IPS-NIHi11 (cell line): ENCODE data around the gene NT5C.
"Not testable (repeated sequence)": the region's sequence is repeated elsewhere in the genome, so short reads cannot be mapped to it uniquely, and the experiment has no call there.

Source experiments
- DNase-seq: peaks from one replicate; pipeline ENCODE4 v3.0.0; 2012; ENCODE audit warnings: mixed read lengths, low spot score

NT5C gene

DNA sequence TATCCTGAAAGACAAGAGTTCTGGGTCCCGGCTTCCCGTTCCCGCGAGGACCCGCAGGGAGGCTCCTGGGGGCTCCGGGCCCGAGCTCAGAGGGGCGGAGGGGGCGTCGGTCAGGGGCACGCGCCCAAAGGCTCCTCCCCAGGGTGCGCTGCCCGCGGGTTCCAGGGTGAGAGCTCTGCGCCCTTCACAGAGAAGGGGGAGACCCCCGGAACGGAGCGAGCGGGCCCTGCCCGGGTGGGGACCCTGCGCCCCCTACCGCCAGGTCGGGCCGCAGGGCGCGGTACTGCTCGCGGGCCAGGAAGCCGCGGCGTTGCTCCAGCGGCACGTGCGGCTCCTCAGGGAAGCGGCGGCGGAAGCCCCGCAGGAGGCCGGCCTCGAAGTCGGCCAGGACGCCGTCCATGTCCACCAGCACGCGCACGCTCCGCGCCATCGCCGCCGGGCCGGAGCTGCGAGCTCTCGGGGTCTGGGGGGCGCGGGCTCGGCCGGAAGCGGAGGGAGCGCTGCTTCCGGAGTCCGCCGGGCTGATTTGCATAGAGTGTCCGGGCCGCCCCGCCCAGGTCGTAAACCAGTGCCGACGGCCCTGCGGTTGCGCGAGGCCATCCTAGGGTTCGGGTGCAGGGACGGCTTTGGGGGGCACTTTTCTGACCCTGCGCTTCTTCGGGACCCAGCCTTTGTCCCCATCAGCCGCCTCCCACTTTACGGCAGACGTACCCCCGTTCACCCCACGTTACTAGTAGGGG, at the start of gene NT5C:
Gene NT5C (minus strand): TSS at position 465 of the 740 bp plus-strand sequence. CDS start 35 bp downstream, at position 430.
- peak; percentile 94 for DNase-seq

DNA sequence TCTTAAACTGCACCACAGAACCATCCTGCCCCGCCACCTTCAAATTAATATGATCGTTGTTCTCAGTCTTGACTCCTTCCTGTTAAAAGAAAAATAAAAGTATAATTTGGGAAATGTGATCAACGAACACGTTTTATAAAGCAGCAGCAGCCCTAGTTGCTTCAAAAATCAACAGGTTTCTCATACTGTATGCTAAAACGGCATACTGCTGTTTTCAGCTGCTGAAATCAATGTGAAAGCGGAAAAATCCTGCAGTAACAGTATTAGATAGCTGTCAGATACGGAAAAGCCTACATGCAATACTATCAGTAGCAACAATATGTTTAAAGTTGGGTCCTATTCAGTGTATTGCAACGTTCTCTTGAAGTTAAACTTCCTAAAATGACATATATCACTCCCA, 49.6 kb upstream of the NT5C start:
- no peak for DNase-seq

DNA sequence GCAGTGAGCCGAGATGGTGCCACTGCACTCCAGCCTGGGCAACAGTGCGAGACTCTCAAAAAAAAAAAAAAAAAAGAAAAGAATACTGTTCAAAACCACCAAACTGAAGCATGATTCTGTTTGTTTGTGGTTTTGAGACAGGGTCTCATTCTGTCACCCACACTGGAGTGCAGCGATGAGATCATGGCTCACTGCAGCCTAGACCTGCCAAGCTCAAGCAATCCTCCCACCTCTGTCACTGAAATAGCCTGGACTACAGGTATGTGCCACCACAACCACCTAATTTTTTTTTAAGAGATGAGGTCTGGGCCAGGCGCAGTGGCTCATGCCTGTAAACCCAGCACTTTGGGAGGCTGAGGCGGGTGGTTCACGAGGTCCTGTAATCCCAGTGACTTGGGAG, 46.9 kb upstream of the NT5C start:
- DNase-seq: no peak

DNA sequence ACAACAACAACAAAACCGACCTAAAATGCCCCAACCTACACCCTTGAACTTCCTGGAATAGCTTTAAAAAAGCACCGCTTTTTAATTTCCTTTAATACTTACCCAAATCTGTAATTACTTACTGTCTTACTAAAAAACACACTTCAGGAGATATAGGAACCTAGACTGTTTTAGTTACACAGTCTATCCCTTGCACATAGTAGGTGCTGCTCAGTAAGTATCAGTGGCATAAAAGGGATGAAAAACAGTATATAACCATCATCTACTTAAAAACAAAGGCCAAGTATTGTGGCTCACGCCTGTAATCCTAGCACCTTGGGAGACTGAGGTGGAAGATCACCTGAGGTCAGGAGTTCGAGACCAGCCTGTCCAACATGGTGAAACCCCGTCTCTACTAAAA, 45.1 kb upstream of the NT5C start:
- DNase-seq: no peak

DNA sequence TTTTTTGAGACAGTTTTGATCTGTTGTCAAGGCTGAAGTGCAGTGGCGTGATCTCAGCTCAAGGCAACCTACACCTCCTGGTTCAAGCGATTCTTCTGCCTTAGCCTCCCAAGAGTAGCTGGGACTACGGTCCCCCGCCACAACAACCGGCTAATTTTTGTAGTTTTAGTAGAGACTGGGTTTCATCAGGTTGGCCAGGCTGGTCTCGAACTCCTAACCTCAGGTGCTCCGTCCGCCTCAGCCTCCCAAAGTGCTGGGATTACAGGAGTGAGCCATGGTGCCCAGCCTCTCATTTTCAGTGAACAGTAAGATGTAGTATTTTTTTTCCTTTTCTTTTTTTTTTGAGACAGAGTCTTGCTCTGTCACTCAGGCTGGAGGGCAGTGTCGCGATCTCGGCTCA, 43.5 kb upstream of the NT5C start:
- no peak for DNase-seq

DNA sequence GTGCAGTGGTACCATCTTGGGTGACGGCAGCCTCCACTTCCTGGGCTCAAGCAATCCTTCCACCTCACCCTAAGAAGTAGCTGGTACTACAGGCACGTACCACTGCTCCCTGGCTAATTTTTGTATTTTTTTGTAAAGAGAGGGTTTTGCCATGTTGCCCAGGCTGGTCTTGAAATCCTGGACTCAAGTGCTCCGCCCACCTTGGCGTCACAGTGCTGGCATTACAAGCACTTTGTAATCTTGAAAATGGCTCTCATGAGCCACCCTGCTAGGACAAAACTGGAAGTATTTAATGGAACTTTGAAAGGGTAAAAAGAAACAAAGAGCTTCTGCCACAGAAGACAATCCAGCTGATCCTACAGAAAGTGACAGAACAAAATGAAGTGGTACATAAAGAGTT, 42.0 kb upstream of the NT5C start:
- DNase-seq: no peak

DNA sequence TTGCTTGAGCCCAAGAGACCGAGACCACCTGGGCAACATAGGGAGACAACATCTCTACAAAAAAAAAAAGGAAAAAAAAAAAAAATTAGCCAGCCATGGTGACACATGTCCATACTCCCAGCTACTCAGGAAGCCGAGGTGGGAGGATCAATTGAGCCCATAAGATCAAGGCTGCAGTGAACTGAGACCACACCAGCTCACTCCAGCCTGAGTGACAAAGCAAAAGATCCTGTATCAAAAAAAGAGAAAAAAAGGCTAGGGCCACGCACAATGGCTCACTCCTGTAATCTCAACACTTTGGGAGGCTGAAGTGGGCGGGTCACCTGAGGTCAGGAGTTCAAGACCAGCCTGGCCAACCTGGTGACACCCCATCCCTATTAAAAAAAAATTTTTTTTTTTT, 37.5 kb upstream of the NT5C start:
- no peak for DNase-seq

DNA sequence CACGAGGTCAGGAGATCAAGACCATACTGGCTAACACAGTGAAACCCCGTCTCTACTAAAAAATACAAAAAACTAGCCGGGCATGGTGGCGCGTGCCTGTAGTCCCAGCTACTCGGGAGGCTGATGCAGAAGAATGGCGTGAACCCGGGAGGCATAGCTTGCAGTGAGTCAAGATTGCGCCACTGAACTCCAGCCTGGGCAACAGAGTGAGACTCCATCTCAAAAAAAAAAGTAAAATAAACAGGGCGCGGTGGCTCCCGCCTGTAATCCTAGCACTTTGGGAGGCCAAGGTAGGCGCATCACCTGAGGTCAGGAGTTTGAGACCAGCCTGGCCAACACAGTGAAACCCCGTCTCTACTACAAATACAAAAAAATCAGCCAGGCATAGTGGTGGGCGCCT, 33.1 kb upstream of the NT5C start:
- DNase-seq: not testable (repeated sequence)

DNA sequence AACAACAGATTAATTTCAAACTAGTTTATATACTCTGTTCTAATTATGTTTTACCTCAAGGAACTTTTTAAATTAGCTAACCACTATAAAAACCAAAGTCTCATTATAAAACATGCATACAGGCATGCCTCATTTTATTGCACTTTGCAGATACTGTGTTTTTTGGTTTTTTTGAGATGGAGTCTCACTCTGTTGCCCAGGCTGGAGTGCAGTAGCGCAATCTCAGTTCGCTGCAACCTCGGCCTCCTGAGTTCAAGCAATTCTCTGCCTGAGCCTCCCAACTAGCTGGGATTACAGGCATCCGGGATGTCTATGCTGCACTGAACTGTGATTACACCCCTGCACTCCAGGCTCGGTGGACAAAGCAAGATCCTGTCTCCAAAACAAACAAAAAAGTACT, 31.5 kb upstream of the NT5C start:
- no peak for DNase-seq

DNA sequence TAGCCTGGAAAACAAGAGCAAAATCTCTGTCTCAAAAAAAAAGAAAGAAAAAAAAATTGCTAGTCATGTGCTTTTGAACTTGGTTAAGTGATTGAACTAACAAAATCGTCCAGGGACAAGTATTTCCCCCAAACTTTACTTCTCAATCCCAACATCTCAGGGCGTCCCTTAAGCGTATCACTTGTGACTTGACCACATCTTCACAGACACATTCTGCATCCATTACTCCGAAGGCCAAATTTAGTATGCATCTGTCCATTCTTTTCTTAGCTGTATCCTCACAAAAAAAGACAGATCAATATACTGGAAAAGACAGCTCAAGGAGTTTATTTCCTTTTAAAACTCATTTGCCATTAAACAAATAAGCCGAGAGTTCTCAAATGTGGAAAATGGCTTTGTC, 28.7 kb upstream of the NT5C start:
- DNase-seq: no peak

DNA sequence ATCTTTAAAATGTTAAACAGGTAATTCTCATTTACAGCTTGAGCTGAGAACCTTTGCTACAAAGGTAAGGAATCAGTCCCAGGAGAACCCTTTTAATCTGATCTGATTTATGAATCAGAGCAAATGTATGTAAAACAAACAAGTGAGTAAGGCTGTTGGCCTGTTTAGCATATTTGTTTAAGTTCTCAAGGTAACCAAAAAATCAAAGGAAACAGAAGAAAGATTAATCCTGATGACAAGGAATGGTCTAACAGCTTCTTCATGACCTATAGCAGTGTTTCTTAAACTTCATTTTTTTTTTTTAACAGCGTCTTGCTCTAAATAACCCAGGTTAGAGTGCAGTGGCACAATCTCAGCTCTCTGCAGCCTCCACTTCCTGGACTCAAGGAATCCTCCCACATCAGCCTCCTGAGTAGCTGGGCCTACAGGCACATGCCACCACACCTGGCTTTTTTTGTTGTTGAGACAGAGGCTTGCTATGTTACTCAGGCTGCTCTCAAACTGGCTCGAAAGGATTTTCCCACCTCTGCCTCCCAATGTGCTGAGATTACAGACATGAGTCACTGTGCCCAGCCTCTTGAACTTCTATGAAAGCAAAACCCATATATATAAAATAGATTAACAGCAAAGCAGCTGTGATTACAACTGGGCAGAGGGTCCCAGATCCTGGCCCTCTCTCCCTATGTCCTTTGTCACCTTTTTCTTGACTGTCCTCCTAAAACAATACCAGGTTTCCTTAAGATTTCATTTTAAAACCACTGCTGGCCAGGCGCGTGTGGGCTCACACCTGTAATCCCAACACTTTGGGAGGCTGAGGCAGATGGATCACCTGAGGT, 27.9 kb upstream of the NT5C start:
- no peak for DNase-seq

DNA sequence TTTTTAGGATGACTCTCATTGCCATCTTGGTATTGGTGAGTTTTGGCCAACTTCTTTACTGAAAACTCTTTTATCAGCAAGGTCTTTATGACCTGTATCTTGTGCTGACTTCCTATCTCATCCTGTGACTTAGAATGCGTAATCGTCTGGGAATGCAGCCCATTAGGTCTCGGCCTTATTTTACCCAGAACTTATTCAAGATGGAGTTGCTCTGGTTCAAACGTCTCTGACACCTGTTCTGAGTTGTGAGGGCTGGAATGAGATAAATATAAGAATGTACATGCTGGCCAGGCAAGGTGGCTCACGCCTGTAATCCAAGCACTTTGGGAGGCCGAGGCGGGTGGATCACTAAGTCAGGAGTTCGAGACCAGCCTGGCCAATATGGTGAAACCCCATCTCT, 26.9 kb upstream of the NT5C start:
- DNase-seq: not testable (repeated sequence)

DNA sequence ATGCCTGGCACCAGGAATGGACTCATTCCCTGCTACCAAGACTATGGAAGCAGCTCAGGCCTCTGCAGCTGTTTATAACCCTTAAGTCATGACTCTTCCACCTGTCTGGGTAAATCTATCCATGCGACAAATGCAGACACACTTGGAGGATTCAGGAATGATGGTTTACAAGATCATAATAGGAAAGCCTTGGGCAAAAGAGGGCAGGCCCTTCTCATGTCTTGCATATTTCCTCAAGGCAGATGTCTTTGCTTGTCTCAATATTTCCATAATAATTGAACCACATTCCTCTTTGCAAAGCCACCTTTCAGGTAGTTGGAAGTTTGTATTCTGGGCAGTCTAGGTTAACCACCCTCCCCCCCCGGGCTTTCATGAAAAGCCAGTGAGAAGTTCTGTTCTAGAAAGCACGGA, 23.7 kb upstream of the NT5C start:
- DNase-seq: peak; percentile 14

DNA sequence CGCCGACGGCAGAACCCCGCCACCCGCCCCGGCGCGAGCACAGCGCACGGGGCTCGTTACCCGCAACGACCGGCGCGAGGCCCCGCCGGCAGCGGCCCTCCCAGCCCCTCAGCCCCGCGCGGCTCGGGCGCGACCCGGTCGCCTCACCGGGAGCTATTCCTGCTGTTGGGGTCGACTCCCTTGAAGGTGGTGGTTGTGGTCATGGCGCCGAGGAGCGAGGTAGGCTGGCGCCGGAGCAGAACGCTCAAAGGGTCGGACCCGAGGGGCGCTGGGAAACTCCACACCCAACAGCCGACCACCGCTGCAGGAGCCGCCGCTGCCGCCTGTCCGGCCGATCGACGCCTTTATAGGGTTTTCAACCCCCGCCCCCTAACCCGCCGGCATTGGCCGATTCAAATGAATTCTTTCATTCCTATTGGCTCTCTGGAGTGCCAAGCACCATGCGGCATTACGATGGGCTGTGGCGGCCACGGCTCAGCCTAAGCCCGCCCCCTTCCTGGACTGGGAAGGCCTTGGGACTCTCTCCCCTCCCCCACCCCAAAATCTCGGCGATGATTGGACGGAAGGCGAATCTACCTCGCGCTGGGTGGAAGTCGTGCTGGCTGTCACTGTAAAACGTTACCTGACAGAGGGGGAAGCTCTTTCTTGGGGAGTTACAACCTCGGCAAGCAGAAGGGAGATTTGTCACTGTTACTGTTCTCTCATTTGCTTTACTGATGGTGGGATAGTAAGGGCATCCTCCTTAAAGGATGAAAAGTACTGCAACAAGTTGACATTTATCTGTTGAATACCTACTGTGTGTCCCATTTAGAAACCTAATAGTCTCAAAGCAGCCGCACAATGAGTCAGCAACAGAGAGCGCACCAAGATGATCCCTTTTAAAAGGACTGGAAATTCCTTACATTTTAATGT, 22.9 kb upstream of the NT5C start, which contains the start of gene JPT1:
Gene JPT1 (minus strand): TSS at position 318 of the 912 bp plus-strand sequence. CDS start 115 bp downstream, at position 203.
- DNase-seq: peak; percentile 98

DNA sequence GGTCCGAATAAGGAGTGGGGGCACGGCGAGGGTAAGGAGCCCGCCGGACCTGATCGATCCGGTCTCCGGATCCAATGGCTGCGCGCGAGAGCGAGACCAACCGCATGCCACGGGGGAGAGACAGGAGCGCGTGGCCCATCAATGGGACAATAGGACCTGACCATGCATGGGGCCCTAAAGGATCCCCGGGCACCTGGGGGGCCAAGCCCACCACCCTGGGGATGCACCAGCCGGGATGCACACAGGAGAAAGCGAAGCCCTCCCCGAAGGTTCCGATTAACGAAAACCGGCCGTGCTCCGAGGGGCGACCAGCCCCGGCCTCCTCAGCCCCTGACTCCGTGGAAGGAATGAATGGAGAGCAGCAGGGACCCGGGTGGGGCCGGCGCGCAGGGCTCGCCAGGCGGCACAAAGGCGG, 22.2 kb upstream of the NT5C start:
- DNase-seq: peak; percentile 16

DNA sequence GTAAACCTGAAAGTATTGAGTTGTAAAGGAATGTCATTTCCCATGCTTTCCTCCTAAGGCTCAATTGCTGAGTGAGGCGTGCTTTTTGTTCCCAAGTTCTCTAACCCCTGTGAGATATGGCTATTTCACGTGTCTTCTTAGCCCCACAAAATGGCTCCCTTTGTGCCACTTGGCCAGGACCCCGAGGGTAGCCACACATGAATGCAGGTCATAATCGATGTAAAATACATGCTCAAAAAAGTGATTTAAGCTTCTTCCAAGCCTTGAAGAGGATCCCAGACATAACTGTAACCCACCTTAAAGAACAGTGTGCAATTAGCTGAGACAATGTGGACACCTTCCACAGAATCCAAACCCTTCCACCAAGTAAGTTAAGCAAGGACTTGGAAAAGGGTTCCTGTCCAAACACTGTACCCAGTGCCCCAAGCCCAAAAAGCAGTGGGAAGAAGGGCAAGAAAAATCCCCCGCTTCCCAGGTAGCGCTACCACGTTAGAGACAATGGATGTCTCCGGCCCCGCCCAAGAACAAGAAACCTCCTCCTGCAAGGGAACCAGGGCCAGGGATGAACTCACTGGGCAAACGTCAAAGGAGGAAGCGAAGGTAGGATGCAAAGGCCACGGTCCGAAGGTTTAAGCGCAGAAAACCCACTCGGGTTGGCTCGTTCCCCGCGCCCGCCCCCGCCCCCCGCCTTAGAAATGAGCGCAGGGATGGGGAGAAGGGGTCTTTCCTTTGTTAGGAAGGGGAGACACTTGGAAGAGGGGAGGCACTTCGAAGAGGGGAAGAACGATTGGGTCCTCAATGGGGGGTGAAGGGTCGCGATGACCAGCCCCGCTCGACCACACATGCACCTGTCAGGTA, 21.6 kb upstream of the NT5C start:
- peak; percentile 49 for DNase-seq

DNA sequence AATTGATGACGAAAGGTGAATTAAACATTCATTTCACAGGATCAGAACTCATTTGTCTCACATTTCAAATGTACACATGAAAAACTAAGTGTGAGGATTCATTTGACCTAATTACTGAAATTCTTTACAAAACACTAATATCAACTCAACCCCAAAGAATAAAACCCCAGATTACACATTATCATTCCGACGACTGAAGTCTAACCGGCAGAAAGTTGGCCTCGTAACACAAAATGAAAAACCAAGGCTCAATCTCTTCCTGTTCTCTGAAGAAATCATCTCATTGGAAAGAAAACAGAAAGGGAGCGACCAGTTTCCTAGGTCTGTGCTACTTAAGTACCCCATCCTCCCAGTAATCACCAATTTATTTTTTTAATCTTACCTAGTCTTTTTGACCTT, 21.0 kb upstream of the NT5C start:
- DNase-seq: no peak

DNA sequence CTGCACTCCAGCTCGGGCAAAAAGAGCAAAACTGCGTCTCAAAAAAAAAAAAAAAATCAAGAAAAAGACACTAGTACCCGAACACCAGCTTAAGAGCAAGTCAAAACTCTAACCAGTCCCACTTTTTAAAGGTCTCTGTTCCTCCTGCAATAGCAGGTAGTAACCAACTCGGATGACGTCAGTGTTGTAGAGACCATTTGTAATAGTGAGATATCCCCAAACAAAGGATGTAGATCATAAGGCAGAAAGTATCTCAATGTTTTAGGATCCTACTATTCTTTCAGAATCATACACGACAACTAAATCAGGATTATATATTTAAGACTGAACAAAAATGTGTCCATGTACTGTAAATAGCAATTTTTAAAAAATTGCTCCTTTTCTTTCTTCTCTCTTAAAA, 20.4 kb upstream of the NT5C start:
- DNase-seq: no peak

DNA sequence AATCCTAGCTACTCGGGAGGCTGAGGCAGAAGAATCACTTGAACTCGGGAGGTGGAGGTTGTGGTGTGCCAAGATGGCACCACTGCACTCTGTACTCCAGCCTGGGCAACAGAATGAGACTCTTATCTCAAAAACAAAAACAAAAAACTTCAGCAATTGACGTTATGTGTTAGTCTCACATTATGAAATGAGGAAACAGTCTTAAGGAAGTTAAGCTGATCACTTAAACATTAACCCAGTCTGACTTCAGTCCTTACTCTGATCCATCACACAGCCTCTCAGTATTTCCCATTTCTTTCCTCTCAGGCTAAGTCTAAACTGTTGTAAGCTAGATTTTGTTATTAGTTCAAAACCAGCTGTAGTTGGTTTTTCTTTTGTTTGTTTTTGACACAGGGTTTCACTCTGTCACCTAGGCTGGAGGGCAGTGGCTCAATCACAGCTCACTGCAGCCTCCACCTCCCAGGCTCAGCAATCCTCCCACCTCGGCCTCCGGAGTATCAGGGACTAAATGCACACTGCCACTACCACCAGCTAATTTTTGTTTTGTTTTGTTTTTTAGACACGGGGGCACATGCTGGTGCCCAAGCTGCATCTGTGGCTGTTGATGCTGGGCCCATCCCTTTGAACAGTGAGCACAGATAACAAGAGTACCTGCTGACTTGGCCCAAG, 16.5 kb upstream of the NT5C start:
- no peak for DNase-seq

DNA sequence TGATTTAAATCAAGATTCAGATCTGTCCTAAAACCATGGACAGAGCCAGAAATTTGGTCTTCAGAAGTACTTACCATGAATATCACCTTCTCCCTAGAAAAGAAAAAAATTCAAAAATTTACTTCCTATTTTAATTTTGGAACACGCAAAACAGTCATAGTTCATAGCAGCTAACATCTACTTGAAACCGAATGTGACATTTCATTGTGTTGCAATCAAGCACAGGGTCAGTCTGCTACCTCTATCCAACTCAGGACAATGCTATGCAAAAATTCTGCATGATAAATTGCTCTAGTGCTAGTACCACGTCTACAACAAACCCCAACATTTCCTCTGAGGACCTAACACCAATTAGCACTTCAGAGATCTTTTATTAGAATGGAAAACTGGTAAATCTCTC, 15.1 kb upstream of the NT5C start:
- no peak for DNase-seq
